ENCODE data around the gene SDK1. TPM values are rescaled to one million over a fixed set of nuclear protein-coding genes. Genes with fewer than 3 reads are reported as not detected.

SDK1 gene
- total and polyA plus RNA-seq, 2 experiments from 2014 or later, result 2.1 to 10.0 TPM

DNA sequence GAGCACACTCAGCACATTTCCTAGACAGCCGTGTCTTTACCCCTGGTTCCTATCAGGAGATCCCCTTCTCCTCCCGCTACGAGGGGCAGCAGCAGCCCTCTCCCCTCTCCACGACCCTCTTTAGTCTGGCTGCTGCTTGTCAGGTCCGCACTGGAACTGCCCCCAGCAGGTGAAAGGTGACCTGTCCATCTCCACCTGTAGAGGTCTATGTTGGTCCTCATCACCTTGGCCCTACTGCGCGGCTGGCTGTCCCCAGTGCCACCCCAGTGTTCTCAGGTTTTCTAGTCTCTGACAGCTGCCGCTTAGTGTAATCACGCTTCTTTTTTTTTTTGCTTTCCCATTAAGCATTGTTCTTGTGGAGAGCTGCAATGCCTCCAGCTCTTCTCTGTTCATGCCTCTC, 545.7 kb downstream of the SDK1 start:
- Mint-ChIP-seq H3K9me3 (no peaks in the 10 kb centered on the region), H3K4me3 (no peak overlapping the region), H3K27me3 (ENCODE audit: insufficient read depth, low read depth, poor library complexity) (no peaks in the 10 kb centered on the region), H3K36me3 (ENCODE audit: low read depth) (no peaks in the 10 kb centered on the region), H3K4me1 (no peaks in the 10 kb centered on the region), H3K27ac (peak overlapping the region; percentile 30; the same call in 1 of the 2 replicates)
- no peaks in the 10 kb centered on the region for H3F3A ChIP-seq (replicated peaks; ENCODE audit: low read depth)
- H3K27me3 ChIP-seq (ENCODE audit: insufficient read depth), result no peaks in the 10 kb centered on the region
- H2AFZ ChIP-seq, result no peak overlapping the region
- ATAC-seq (no peak), DNase-seq (ENCODE audit: low spot score) (no peak)
- no peaks in the 10 kb centered on the region for H3K79me2 ChIP-seq (replicated peaks; ENCODE audit: insufficient read depth)
- TF ChIP-seq, protein P1, sequence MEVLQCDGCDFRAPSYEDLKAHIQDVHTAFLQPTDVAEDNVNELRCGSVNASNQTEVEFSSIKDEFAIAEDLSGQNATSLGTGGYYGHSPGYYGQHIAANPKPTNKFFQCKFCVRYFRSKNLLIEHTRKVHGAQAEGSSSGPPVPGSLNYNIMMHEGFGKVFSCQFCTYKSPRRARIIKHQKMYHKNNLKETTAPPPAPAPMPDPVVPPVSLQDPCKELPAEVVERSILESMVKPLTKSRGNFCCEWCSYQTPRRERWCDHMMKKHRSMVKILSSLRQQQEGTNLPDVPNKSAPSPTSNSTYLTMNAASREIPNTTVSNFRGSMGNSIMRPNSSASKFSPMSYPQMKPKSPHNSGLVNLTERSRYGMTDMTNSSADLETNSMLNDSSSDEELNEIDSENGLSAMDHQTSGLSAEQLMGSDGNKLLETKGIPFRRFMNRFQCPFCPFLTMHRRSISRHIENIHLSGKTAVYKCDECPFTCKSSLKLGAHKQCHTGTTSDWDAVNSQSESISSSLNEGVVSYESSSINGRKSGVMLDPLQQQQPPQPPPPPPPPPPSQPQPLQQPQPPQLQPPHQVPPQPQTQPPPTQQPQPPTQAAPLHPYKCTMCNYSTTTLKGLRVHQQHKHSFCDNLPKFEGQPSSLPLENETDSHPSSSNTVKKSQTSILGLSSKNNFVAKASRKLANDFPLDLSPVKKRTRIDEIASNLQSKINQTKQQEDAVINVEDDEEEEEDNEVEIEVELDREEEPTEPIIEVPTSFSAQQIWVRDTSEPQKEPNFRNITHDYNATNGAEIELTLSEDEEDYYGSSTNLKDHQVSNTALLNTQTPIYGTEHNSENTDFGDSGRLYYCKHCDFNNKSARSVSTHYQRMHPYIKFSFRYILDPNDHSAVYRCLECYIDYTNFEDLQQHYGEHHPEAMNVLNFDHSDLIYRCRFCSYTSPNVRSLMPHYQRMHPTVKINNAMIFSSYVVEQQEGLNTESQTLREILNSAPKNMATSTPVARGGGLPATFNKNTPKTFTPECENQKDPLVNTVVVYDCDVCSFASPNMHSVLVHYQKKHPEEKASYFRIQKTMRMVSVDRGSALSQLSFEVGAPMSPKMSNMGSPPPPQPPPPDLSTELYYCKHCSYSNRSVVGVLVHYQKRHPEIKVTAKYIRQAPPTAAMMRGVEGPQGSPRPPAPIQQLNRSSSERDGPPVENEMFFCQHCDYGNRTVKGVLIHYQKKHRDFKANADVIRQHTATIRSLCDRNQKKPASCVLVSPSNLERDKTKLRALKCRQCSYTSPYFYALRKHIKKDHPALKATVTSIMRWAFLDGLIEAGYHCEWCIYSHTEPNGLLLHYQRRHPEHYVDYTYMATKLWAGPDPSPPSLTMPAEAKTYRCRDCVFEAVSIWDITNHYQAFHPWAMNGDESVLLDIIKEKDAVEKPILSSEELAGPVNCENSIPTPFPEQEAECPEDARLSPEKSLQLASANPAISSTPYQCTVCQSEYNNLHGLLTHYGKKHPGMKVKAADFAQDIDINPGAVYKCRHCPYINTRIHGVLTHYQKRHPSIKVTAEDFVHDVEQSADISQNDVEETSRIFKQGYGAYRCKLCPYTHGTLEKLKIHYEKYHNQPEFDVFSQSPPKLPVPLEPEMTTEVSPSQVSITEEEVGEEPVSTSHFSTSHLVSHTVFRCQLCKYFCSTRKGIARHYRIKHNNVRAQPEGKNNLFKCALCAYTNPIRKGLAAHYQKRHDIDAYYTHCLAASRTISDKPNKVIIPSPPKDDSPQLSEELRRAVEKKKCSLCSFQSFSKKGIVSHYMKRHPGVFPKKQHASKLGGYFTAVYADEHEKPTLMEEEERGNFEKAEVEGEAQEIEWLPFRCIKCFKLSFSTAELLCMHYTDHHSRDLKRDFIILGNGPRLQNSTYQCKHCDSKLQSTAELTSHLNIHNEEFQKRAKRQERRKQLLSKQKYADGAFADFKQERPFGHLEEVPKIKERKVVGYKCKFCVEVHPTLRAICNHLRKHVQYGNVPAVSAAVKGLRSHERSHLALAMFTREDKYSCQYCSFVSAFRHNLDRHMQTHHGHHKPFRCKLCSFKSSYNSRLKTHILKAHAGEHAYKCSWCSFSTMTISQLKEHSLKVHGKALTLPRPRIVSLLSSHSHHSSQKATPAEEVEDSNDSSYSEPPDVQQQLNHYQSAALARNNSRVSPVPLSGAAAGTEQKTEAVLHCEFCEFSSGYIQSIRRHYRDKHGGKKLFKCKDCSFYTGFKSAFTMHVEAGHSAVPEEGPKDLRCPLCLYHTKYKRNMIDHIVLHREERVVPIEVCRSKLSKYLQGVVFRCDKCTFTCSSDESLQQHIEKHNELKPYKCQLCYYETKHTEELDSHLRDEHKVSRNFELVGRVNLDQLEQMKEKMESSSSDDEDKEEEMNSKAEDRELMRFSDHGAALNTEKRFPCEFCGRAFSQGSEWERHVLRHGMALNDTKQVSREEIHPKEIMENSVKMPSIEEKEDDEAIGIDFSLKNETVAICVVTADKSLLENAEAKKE (CRISPR knock-in tag; IDR thresholded peaks at IDR 0.05), result no peak
- TF ChIP-seq POLR2AphosphoS5 (IDR thresholded peaks at IDR 0.05; ENCODE audit: low read depth) (no peak), ZNF114 (CRISPR knock-in tag; IDR thresholded peaks at IDR 0.05) (no peak), ZNF331 (CRISPR knock-in tag; IDR thresholded peaks at IDR 0.05; ENCODE audit: low read depth) (no peak), NANOG (IDR thresholded peaks at IDR 0.05; ENCODE audit: borderline replicate concordance) (no peak), JUNB (IDR thresholded peaks at IDR 0.05; ENCODE audit: unreplicated experiment) (no peak), STAT1 (IDR thresholded peaks at IDR 0.05; ENCODE audit: unreplicated experiment) (no peak), EZH2phosphoT487 (IDR thresholded peaks at IDR 0.05; ENCODE audit: unreplicated experiment) (no peak)
- TF ChIP-seq, protein P2, sequence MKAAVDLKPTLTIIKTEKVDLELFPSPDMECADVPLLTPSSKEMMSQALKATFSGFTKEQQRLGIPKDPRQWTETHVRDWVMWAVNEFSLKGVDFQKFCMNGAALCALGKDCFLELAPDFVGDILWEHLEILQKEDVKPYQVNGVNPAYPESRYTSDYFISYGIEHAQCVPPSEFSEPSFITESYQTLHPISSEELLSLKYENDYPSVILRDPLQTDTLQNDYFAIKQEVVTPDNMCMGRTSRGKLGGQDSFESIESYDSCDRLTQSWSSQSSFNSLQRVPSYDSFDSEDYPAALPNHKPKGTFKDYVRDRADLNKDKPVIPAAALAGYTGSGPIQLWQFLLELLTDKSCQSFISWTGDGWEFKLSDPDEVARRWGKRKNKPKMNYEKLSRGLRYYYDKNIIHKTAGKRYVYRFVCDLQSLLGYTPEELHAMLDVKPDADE (IDR thresholded peaks at IDR 0.05), result no peak
- H3K9me2 ChIP-seq (ENCODE audit: insufficient read depth), result peaks cover 4% of the 10 kb centered on the region; the same call in 1 of the 2 replicates
- no peaks in the 10 kb centered on the region for H3K36me3 ChIP-seq (ENCODE audit: insufficient read depth)
- no peak overlapping the region for H3K4me3 ChIP-seq
- no peak overlapping the region for H3K4me2 ChIP-seq
- no peaks in the 10 kb centered on the region for H4K20me1 ChIP-seq (replicated peaks; ENCODE audit: insufficient read depth)
- no peaks in the 10 kb centered on the region for H3K4me1 ChIP-seq (ENCODE audit: insufficient read depth)
- no peak overlapping the region for H3K27ac ChIP-seq (ENCODE audit: low read depth)

All from GM23338 (cell line).